SU-DHL-6 (cell line): ENCODE results near the gene SUN5.

Experiments used
- H2AFZ ChIP-seq: fragments of 200-600 bp; sonication (generic); 2 replicates; pipeline ENCODE4 v1.6.1; 2014; ENCODE audit warnings: low read depth, mild to moderate bottlenecking, moderate library complexity, mixed read lengths, antibody characterized with exemption, low read length; ENCODE audit not compliant: severe bottlenecking
- H3F3A ChIP-seq: fragments of 200-600 bp; shearing (Covaris generic); 2 replicates; pipeline ENCODE4 v1.6.0; 2016; ENCODE audit warnings: antibody characterized with exemption, mild to moderate bottlenecking; ENCODE audit not compliant: insufficient read depth
- H3K27ac ChIP-seq: fragments of 200-600 bp; sonication (generic); 2 replicates; pipeline ENCODE4 v1.5.1; 2016; ENCODE audit warnings: low read depth, mild to moderate bottlenecking, low read length, moderate library complexity, mixed read lengths
- H3K27me3 ChIP-seq: fragments of 200-600 bp; sonication (generic), shearing (Covaris generic); 2 replicates; pipeline ENCODE4 v1.6.0; 2014; ENCODE audit warnings: mild to moderate bottlenecking, low read length
- H3K36me3 ChIP-seq: fragments of 200-600 bp; sonication (generic); 2 replicates; pipeline ENCODE4 v1.6.1; 2014; ENCODE audit warnings: mild to moderate bottlenecking, low read length, mixed read lengths
- H3K4me2 ChIP-seq: fragments of 300-600, 200-600 bp; shearing (Covaris generic), sonication (generic); 2 replicates; pipeline ENCODE4 v1.6.0; 2014; ENCODE audit warnings: low read length, low read depth, mild to moderate bottlenecking; ENCODE audit not compliant: poor library complexity, severe bottlenecking
- H3K4me3 ChIP-seq: fragments of 200-600 bp; sonication (generic); 2 replicates; pipeline ENCODE4 v1.5.1; 2014; ENCODE audit warnings: antibody characterized with exemption, low read length, mild to moderate bottlenecking, mixed read lengths; ENCODE audit not compliant: insufficient read depth, poor library complexity, severe bottlenecking
- H3K79me2 ChIP-seq: fragments of 200-600 bp; sonication (generic); 2 replicates; pipeline ENCODE4 v1.6.1; 2014; ENCODE audit warnings: mild to moderate bottlenecking, low read length, moderate library complexity; ENCODE audit not compliant: insufficient read depth
- H3K9ac ChIP-seq: fragments of 200-600 bp; sonication (generic); 2 replicates; pipeline ENCODE4 v1.7.0; 2014; ENCODE audit warnings: mild to moderate bottlenecking, low read length
- H3K9me2 ChIP-seq: fragments of 200-600 bp; sonication (generic); replicated peaks from 2 replicates; pipeline ENCODE4 v1.6.1; 2014; ENCODE audit warnings: low read length; ENCODE audit not compliant: insufficient read depth
- H3K9me3 ChIP-seq: fragments of 200-600 bp; sonication (generic); 2 replicates; pipeline ENCODE4 v1.6.1; 2014; ENCODE audit warnings: low read length, mixed read lengths; ENCODE audit not compliant: insufficient read depth
- H4K20me1 ChIP-seq: fragments of 200-600 bp; sonication (generic); 2 replicates; pipeline ENCODE4 v1.6.1; 2014; ENCODE audit warnings: low read depth, mild to moderate bottlenecking, antibody characterized with exemption, low read length, moderate library complexity, mixed read lengths
- EZH2phosphoT487 ChIP-seq: fragments of 200-600 bp; sonication (generic), shearing (Covaris generic); conservative IDR thresholded peaks from 2 replicates; pipeline ENCODE4 v1.6.1; 2018; ENCODE audit warnings: mild to moderate bottlenecking, antibody characterized with exemption, low read length, moderate library complexity, mixed read lengths
- TF ChIP-seq, protein P1 (sequence below): fragments of 200-600 bp; sonication (generic); IDR thresholded peaks from one replicate; pipeline ENCODE4 v1.5.1; 2017; ENCODE audit warnings: antibody characterized with exemption, mild to moderate bottlenecking, low read length, moderate library complexity; ENCODE audit not compliant: insufficient read depth, poor library complexity, severe bottlenecking

The SUN5 gene

DNA sequence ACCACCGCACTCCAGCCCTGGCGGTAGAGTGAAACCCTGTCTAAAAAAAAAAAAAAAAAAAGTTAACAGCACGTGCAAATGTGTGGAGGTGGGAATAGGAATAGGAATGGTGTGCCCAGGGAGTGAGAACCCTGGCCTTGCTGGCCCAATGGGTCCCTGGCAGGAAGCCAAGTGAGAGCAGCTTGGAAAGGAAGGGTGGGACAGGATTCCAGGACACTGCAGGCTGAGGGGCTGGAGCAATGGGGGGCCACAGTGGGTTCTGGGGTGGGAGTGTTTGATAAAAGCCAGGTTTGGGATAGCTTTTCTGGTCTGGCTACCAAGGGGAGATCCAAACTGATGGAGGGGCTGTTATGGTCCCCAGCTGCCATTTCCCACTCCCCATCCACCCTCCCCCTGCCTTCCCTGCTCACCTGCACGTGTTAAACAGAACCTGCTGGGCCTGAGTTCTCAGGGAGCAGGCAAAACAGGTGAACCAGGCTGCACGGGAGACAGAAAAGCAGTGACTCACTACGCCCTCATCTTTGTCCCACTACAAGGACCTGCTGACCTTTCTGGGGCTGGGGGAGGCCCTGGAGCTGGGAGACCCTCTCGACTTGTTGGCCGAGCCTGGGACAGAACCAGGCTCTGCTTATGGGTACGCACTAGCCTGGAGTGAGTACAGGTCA is 3.3 kb downstream of the SUN5 start:
- Histone ChIP-seq H3K27ac (no peak overlapping the region), H3K9ac (no peak overlapping the region), H2AFZ (no peak overlapping the region), H3K9me2 (no peaks in the 10 kb centered on the region), H3K79me2 (no peaks in the 10 kb centered on the region), H3K27me3 (no peaks in the 10 kb centered on the region), H4K20me1 (no peaks in the 10 kb centered on the region), H3K9me3 (no peaks in the 10 kb centered on the region), H3K4me3 (no peak overlapping the region), H3F3A (no peaks in the 10 kb centered on the region), H3K4me2 (no peak overlapping the region), H3K36me3 (no peaks in the 10 kb centered on the region)
- no peak for TF ChIP-seq EZH2phosphoT487
- TF ChIP-seq, protein P1, sequence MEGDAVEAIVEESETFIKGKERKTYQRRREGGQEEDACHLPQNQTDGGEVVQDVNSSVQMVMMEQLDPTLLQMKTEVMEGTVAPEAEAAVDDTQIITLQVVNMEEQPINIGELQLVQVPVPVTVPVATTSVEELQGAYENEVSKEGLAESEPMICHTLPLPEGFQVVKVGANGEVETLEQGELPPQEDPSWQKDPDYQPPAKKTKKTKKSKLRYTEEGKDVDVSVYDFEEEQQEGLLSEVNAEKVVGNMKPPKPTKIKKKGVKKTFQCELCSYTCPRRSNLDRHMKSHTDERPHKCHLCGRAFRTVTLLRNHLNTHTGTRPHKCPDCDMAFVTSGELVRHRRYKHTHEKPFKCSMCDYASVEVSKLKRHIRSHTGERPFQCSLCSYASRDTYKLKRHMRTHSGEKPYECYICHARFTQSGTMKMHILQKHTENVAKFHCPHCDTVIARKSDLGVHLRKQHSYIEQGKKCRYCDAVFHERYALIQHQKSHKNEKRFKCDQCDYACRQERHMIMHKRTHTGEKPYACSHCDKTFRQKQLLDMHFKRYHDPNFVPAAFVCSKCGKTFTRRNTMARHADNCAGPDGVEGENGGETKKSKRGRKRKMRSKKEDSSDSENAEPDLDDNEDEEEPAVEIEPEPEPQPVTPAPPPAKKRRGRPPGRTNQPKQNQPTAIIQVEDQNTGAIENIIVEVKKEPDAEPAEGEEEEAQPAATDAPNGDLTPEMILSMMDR: no peak

DNA sequence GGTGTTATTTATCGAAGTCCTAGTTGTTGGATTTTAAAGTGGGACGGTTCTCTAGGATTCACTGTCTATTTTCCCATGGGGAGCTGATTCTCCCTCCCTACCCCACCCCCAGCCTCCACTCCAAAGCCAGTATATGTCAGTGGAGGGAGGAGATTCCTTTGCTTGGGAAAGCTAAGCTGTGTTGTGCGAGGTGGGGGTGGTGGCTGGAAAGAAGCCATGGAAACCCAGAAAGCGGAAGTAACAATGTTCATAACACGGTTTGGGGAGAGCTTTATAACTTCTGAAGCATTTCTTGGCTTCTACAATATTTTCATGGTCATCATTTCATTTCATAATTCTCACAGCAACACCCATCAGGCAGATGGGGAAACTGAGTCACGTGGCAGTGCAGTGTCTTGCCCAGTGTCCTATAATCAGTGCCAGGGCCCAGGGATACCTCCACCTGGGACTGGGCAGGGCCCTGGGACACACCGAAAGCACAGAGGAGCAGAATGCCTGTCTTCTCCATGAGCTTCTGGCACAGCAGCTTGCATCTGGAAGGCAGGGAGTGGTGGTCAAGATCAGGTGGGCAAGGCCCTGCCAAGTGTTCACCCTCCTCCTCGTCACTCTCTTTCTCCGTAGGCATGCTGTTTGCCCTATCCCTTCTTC is 4.5 kb downstream of the SUN5 start:
- Histone ChIP-seq H3K79me2 (no peaks in the 10 kb centered on the region), H3K9me2 (no peaks in the 10 kb centered on the region), H3F3A (no peaks in the 10 kb centered on the region), H3K9me3 (peaks cover 10% of the 10 kb centered on the region), H3K27me3 (peaks cover 4% of the 10 kb centered on the region; the same call in 1 of the 2 replicates), H3K4me3 (no peak overlapping the region), H4K20me1 (no peaks in the 10 kb centered on the region), H3K36me3 (no peaks in the 10 kb centered on the region), H2AFZ (no peak overlapping the region), H3K4me2 (no peak overlapping the region), H3K9ac (no peak overlapping the region), H3K27ac (no peak overlapping the region)
- TF ChIP-seq EZH2phosphoT487: no peak
- TF ChIP-seq, protein P1: no peak

DNA sequence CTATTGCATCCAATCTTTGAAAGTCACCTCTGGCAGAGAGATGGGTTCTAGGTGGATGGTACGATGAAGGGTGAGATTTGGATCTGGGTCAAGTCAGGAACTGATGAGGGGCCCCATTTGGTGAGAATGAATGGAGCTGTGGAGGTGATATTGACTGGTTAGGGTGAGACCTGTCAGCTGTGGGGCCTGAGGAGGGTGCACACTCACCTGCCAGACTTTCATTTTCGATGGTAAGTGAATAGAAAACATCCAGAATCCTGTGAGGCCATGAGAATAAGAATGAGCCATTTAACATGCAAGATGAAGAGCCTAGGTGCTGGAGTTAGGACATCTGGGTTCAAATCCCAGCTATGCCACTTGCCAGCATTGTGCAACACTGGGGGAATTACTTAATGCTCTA is 6.8 kb downstream of the SUN5 start:
- Histone ChIP-seq H3K4me3 (no peak overlapping the region), H3K9me2 (no peaks in the 10 kb centered on the region), H3K79me2 (no peaks in the 10 kb centered on the region), H3K9ac (no peak overlapping the region), H3K27ac (no peak overlapping the region), H4K20me1 (no peaks in the 10 kb centered on the region), H3K4me2 (no peak overlapping the region), H3F3A (no peaks in the 10 kb centered on the region), H3K9me3 (peaks cover 10% of the 10 kb centered on the region), H3K27me3 (peaks cover 4% of the 10 kb centered on the region; the same call in 1 of the 2 replicates), H2AFZ (no peak overlapping the region), H3K36me3 (no peaks in the 10 kb centered on the region)
- TF ChIP-seq, protein P1: no peak
- no peak for TF ChIP-seq EZH2phosphoT487
